Muscle of leg (tissue), 16 donors: ENCODE measurements around the gene FAM120C. TPM values are rescaled to one million over a fixed set of nuclear protein-coding genes. Genes with fewer than 3 reads are reported as not detected.

ENCODE experiments used
- DNase-seq: peaks from one replicate; pipeline ENCODE4 v3.0.0; 2013
- H3K27ac ChIP-seq: one replicate; pipeline ENCODE4 v1.5.1; 2013; ENCODE audit warnings: mild to moderate bottlenecking, low read length, control low read depth
- H3K27me3 ChIP-seq: one replicate; pipeline ENCODE4 v1.6.1; 2013; ENCODE audit warnings: low read length; ENCODE audit not compliant: control insufficient read depth, insufficient read depth
- H3K36me3 ChIP-seq: one replicate; pipeline ENCODE4 v1.6.1; 2013; ENCODE audit warnings: low read length; ENCODE audit not compliant: control insufficient read depth, insufficient read depth
- H3K4me1 ChIP-seq: one replicate; pipeline ENCODE4 v1.6.1; 2013; ENCODE audit warnings: low read length; ENCODE audit not compliant: control insufficient read depth, insufficient read depth
- H3K4me3 ChIP-seq: one replicate; pipeline ENCODE4 v1.5.1; 2013; ENCODE audit warnings: low read length, control low read depth
- H3K9me3 ChIP-seq: replicated peaks from 2 replicates; pipeline ENCODE4 v1.6.1; 2013; ENCODE audit warnings: low read depth, low read length; ENCODE audit not compliant: control insufficient read depth
- WGBS: methylation state at CpG from one replicate; pipeline ENCODE4 v1.1.5; 2013; ENCODE audit warnings: missing lambda C conversion rate; ENCODE audit not compliant: insufficient coverage; 5-methylcytosine and 5-hydroxymethylcytosine counted together
- long read RNA-seq, 11 donors: transcript quantifications; one replicate each; lab custom pipeline, GENCODE V29; 2026
- polyA plus RNA-seq, 8 donors: library from polyadenylated mRNA; unstranded; fragments of 120-200 nt; gene quantifications; one replicate each; pipeline versions ENCODE4 v1.2.1 to v1.2.3, GENCODE V29; 2013; ENCODE audit warnings: inconsistent platforms in 1 of 8, low replicate concordance in 1 of 8; ENCODE audit not compliant: insufficient read length in 8 of 8, insufficient read depth in 1 of 8
- total RNA-seq: library from RNA; stranded (reverse); fragments of 120-200 nt; gene quantifications from one replicate; pipeline ENCODE4 v1.2.4, GENCODE V29; 2013

Gene FAM120C
- total RNA-seq (6.1 TPM), polyA plus RNA-seq (1 to 10 TPM; 5.3 to 7.9 (median 6.5) TPM)
- long read RNA-seq, donor 1: 0 reads
- long read RNA-seq, donor 2: 0 reads
- long read RNA-seq, donor 3, partial matches to known transcripts: 0 of 2 reads
- long read RNA-seq, donor 3, other reads (novel, unspliced or antisense): 0 of 2 reads
- long read RNA-seq, donor 4: 0 reads
- long read RNA-seq, donor 5, partial matches to known transcripts: 0 of 1 reads
- long read RNA-seq, donor 5, other reads (novel, unspliced or antisense): 0 of 1 reads
- long read RNA-seq, donor 6, partial matches to known transcripts: 0 of 3 reads
- long read RNA-seq, donor 6, other reads (novel, unspliced or antisense): 0 of 3 reads
- long read RNA-seq, donor 7, transcript FAM120C-203 (2 exons, 1,140 nt): major isoform, 5 of 5 reads
- long read RNA-seq, donor 7, partial matches to known transcripts: 0 of 5 reads
- long read RNA-seq, donor 7, other reads (novel, unspliced or antisense): 0 of 5 reads
- long read RNA-seq, donor 8: 0 reads
- long read RNA-seq, donor 9: 0 reads
- long read RNA-seq, donor 10, partial matches to known transcripts: 0 of 2 reads
- long read RNA-seq, donor 10, other reads (novel, unspliced or antisense): 0 of 2 reads
- long read RNA-seq, donor 11: 0 reads

DNA sequence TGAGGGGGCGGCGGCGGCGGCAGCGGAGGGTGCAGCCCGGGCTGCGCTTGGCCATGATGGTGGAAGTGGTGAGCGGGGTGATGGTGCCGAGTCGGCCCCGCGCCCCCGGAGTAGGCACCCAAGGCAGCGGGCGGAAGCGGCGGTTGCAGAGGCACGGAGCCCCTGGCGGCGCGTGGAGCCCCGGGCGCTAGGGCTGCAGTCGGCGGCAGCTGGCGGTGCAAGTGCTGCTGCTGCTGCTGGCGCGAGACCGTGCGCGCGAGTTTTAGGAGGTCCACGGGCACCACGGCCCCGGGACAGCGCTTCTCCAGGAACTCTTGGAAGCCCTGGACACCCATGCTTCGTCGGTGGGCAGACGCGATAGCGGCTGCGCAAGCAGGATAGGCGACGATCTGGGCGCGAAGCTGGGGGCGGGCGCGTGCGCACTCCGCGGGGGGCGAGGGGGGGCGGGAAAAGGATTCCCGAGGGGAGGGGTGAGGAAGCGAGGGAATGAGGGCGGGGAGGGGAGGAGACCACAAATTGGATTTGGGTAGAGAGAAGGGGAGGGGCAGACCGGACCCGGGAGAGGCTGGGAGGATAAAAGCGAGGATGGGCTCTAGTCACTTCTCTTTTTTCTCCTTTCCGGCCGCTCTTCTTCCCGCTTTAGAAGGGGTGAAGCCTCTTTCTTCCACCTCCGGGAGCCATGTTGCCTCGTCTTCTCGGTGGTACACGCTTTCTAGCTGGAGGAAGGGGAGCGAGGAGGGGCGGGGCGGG, at the start of gene FAM120C:
TSS of gene FAM120C (minus strand) at position 391 of the 750 bp plus-strand sequence. CDS start at position 335, 56 bp downstream.
- H3K27ac ChIP-seq: peak within 1 kb of the TSS; percentile 92
- peak within 1 kb of the TSS; percentile 67 for H3K4me3 ChIP-seq
- no peaks in the 10 kb centered on the region for H3K36me3 ChIP-seq
- DNase-seq: peak; percentile 88
- no peaks in the 10 kb centered on the region for H3K9me3 ChIP-seq
- peaks cover 11% of the 10 kb centered on the region for H3K4me1 ChIP-seq
- H3K27me3 ChIP-seq: no peaks in the 10 kb centered on the region
- WGBS: 34% methylated on average over 51 of the region's 70 CpGs

- no CpG with 5 or more reads among the region's 4 CpGs for WGBS
- Histone ChIP-seq H3K4me1 (no peaks in the 10 kb centered on the region), H3K36me3 (no peaks in the 10 kb centered on the region), H3K27ac (no peak overlapping the region), H3K4me3 (no peak overlapping the region), H3K27me3 (no peaks in the 10 kb centered on the region), H3K9me3 (no peaks in the 10 kb centered on the region)
- DNase-seq: peak; percentile 6
Observed at GRCh38 chrX:54230435-54231148, 47.5 kb upstream of the FAM120C start.

GRCh38 chrX:54223581-54223980, 40.5 kb upstream of the FAM120C start:
- H3K4me3 ChIP-seq: no peak overlapping the region
- no peak for DNase-seq
- H3K27ac ChIP-seq: no peak overlapping the region
- H3K9me3 ChIP-seq: no peaks in the 10 kb centered on the region
- H3K36me3 ChIP-seq: no peaks in the 10 kb centered on the region
- WGBS: 75% methylated on average over 1 of the region's 2 CpGs
- H3K4me1 ChIP-seq: no peaks in the 10 kb centered on the region
- H3K27me3 ChIP-seq: no peaks in the 10 kb centered on the region

DNA sequence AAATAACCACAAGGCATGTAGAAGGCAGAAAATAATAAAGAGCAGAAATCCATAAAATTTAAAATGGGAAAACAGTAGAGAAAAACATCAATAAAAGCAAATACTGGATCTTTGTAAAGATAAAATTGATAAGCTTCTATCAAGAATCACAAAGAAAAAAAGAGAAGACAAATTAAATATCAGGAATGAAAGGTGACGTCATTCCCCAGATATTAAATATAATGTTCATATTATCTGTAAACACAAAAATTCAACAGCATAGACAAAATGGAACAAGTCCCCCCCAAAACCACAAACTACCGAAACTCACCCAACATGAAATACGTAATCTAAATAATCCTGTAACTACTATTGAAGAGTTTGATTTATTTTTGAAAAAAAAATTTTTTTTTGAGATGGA, 30.5 kb upstream of the FAM120C start:
- WGBS: no CpG with 5 or more reads among the region's 3 CpGs
- no peak for DNase-seq

DNA sequence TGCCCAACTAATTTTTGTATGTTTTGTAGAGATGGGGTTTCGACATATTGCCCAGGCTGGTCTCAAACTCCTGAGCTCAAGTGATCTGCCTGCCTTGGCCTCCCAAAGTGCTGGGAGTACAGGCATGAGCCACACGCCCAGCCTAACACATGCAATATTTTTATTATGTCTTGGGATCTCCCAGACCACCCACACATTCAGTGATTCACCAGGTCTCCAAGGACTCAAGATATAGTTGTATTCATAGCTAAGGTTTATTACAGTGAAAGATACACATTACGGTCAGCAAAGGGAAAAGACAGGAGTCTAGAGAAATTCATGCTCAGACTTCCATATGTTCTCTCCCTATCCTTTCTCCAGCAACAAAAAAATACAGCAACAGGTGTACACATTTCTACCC, 25.5 kb upstream of the FAM120C start:
- no peaks in the 10 kb centered on the region for H3K36me3 ChIP-seq
- no peaks in the 10 kb centered on the region for H3K4me1 ChIP-seq
- WGBS: no CpG with 5 or more reads among the region's 3 CpGs
- peaks cover 2% of the 10 kb centered on the region for H3K27me3 ChIP-seq
- H3K4me3 ChIP-seq: no peak overlapping the region
- no peaks in the 10 kb centered on the region for H3K9me3 ChIP-seq
- DNase-seq: peak; percentile 26
- H3K27ac ChIP-seq: no peak overlapping the region

More for the DNA sequence above, 30.5 kb upstream of the FAM120C start:
- Histone ChIP-seq H3K4me3 (no peak overlapping the region), H3K27ac (no peak overlapping the region), H3K36me3 (no peaks in the 10 kb centered on the region), H3K4me1 (no peaks in the 10 kb centered on the region), H3K9me3 (no peaks in the 10 kb centered on the region), H3K27me3 (no peaks in the 10 kb centered on the region)

- Histone ChIP-seq H3K4me1 (no peaks in the 10 kb centered on the region), H3K4me3 (no peak overlapping the region), H3K9me3 (no peaks in the 10 kb centered on the region), H3K36me3 (no peaks in the 10 kb centered on the region), H3K27ac (no peak overlapping the region), H3K27me3 (no peaks in the 10 kb centered on the region)
- DNase-seq: no peak
- WGBS: 38% methylated on average over 1 of the region's 6 CpGs
Observed at GRCh38 chrX:54198262-54198661, 15.2 kb upstream of the FAM120C start.

- Histone ChIP-seq H3K36me3 (no peaks in the 10 kb centered on the region), H3K9me3 (no peaks in the 10 kb centered on the region), H3K27me3 (no peaks in the 10 kb centered on the region), H3K27ac (no peak overlapping the region), H3K4me1 (no peaks in the 10 kb centered on the region), H3K4me3 (no peak overlapping the region)
- no peak for DNase-seq
Observed at GRCh38 chrX:54194982-54195588, 12.0 kb upstream of the FAM120C start.

GRCh38 chrX:54193085-54193821, 10.2 kb upstream of the FAM120C start:
- WGBS: no CpG with 5 or more reads among the region's 4 CpGs
- Histone ChIP-seq H3K27me3 (no peaks in the 10 kb centered on the region), H3K4me3 (no peak overlapping the region), H3K9me3 (no peaks in the 10 kb centered on the region), H3K36me3 (no peaks in the 10 kb centered on the region), H3K4me1 (no peaks in the 10 kb centered on the region), H3K27ac (no peak overlapping the region)
- DNase-seq: no peak

- Histone ChIP-seq H3K4me3 (no peak overlapping the region), H3K9me3 (no peaks in the 10 kb centered on the region), H3K4me1 (peaks cover 11% of the 10 kb centered on the region), H3K36me3 (no peaks in the 10 kb centered on the region), H3K27ac (no peak overlapping the region), H3K27me3 (no peaks in the 10 kb centered on the region)
- WGBS: 58% methylated on average over 1 of the region's 2 CpGs
- DNase-seq: no peak
Observed at GRCh38 chrX:54184474-54184873, 1.4 kb upstream of the FAM120C start.
